ENCODE data around the gene FAR1.
"Not testable (repeated sequence)": the region's sequence is repeated elsewhere in the genome, so short reads cannot be mapped to it uniquely, and the experiment has no call there.

Gene FAR1

GRCh38 chr11:13668102-13668956 lies at the start of gene FAR1:
Gene FAR1, plus strand, starts transcription at chr11:13668668. Its CDS starts 26,098 bp downstream, at chr11:13694766.
- TF ChIP-seq CTCF (IDR thresholded peaks at IDR 0.05; ENCODE audit: low read depth, low read length, missing control alignments), result peak; percentile 44
- peak within 1 kb of the TSS; percentile 81 for H3K4me3 ChIP-seq (replicated peaks; ENCODE audit: low read depth, low read length)
- DNase-seq (ENCODE audit: extremely low read depth, low read depth), result peak; percentile 96

GRCh38 chr11:13620063-13620462 lies 48.4 kb upstream of the FAR1 start:
- no peak for TF ChIP-seq CTCF (IDR thresholded peaks at IDR 0.05; ENCODE audit: low read depth, low read length, missing control alignments)
- no peak for DNase-seq (ENCODE audit: extremely low read depth, low read depth)

GRCh38 chr11:13626818-13627217 lies 41.6 kb upstream of the FAR1 start:
- H3K4me3 ChIP-seq (replicated peaks; ENCODE audit: low read depth, low read length); DNase-seq (ENCODE audit: extremely low read depth, low read depth): not testable (repeated sequence)

More at GRCh38 chr11:13620063-13620462, 48.4 kb upstream of the FAR1 start:
- H3K4me3 ChIP-seq (replicated peaks; ENCODE audit: low read depth, low read length), result no peak overlapping the region

GRCh38 chr11:13628634-13629033 lies 39.8 kb upstream of the FAR1 start:
- not testable (repeated sequence) for H3K4me3 ChIP-seq (replicated peaks; ENCODE audit: low read depth, low read length); DNase-seq (ENCODE audit: extremely low read depth, low read depth)

- TF ChIP-seq CTCF (IDR thresholded peaks at IDR 0.05; ENCODE audit: low read depth, low read length, missing control alignments), result no peak
- no peak for DNase-seq (ENCODE audit: extremely low read depth, low read depth)
- no peak overlapping the region for H3K4me3 ChIP-seq (replicated peaks; ENCODE audit: low read depth, low read length)
Measured at GRCh38 chr11:13629779-13630178, 38.7 kb upstream of the FAR1 start.

- no peak for TF ChIP-seq CTCF (IDR thresholded peaks at IDR 0.05; ENCODE audit: low read depth, low read length, missing control alignments)
- H3K4me3 ChIP-seq (replicated peaks; ENCODE audit: low read depth, low read length), result no peak overlapping the region
- no peak for DNase-seq (ENCODE audit: extremely low read depth, low read depth)
Measured at GRCh38 chr11:13635290-13635689, 33.2 kb upstream of the FAR1 start.

- no peak for DNase-seq (ENCODE audit: extremely low read depth, low read depth)
- TF ChIP-seq CTCF (IDR thresholded peaks at IDR 0.05; ENCODE audit: low read depth, low read length, missing control alignments), result no peak
- H3K4me3 ChIP-seq (replicated peaks; ENCODE audit: low read depth, low read length), result no peak overlapping the region
Measured at GRCh38 chr11:13635804-13636203, 32.7 kb upstream of the FAR1 start.
